Left lung (tissue), 10 donors: Measurements from ENCODE around the gene NR4A1. TPM values are rescaled to one million over a fixed set of nuclear protein-coding genes. Genes with fewer than 3 reads are reported as not detected.

Experiments used
- ATAC-seq: fragments of 200-7000 bp; cut with Tn5 transposase; one replicate; pipeline ENCODE4 v1.9.1; 2020; ENCODE audit warnings: moderate library complexity
- DNase-seq, 4 donors: peaks; one replicate each; pipeline ENCODE4 v3.0.0-alpha.2; 2013 to 2020
- H3K27ac ChIP-seq, 2 donors: fragments of 200-600 bp; sonication (generic) in 1 of 2; one replicate each; pipeline versions ENCODE4 v1.5.0 to v1.8.0; 2020 to 2021
- H3K27me3 ChIP-seq, 2 donors: fragments of 200-600 bp; sonication (generic) in 1 of 2; one replicate each; pipeline versions ENCODE4 v1.5.0 to v1.8.0; 2020 to 2021
- H3K36me3 ChIP-seq, 2 donors: fragments of 200-600 bp; sonication (generic) in 1 of 2; one replicate each; pipeline versions ENCODE4 v1.5.0 to v1.8.0; 2020 to 2021
- H3K4me1 ChIP-seq, 2 donors: fragments of 200-600 bp; one replicate each; pipeline ENCODE4 v1.8.0; 2021
- H3K4me3 ChIP-seq, 2 donors: fragments of 200-600 bp; sonication (generic) in 1 of 2; one replicate each; pipeline versions ENCODE4 v1.5.0 to v1.8.0; 2020 to 2021; ENCODE audit warnings: mild to moderate bottlenecking in 1 of 2
- H3K9me3 ChIP-seq, 2 donors: fragments of 200-600 bp; sonication (generic) in 1 of 2; one replicate each; pipeline versions ENCODE4 v1.5.0 to v1.8.0; 2020 to 2021
- CTCF ChIP-seq, 2 donors: fragments of 200-600 bp; sonication (generic) in 1 of 2; IDR thresholded peaks; one replicate each; pipeline versions ENCODE4 v1.5.0 to v1.8.0; 2021; ENCODE audit warnings: antibody characterized with exemption in 2 of 2
- intact Hi-C, 2 donors: fragments of 100-400 bp; cut with DNase I; formaldehyde crosslinking; loops; one replicate each; pipeline versions ENCODE4 v1.11.2 to v1.14.2; 2022
- polyA plus RNA-seq, 6 donors: library from polyadenylated mRNA; unstranded; fragments of 120-200 nt; gene quantifications; one replicate each; pipeline ENCODE4 v1.2.1, GENCODE V29; 2013; ENCODE audit not compliant: insufficient read length in 6 of 6
- total RNA-seq, 2 donors: library from RNA; stranded (reverse); fragmentation: NEBNext Ultra II Directional; extraction: Animal tissue kit (Norgen Biotek cat#: 25700); gene quantifications; one replicate each; pipeline ENCODE4 v1.2.1, GENCODE V29; 2021
- donor health status: DM: no; HTN: yes; CAD: no.
- donor health status: DM: no; HTN: no; CAD: no.

Gene NR4A1
- total and polyA plus RNA-seq, 8 donors = 12.8 to 293 (median 82.3) TPM

DNA sequence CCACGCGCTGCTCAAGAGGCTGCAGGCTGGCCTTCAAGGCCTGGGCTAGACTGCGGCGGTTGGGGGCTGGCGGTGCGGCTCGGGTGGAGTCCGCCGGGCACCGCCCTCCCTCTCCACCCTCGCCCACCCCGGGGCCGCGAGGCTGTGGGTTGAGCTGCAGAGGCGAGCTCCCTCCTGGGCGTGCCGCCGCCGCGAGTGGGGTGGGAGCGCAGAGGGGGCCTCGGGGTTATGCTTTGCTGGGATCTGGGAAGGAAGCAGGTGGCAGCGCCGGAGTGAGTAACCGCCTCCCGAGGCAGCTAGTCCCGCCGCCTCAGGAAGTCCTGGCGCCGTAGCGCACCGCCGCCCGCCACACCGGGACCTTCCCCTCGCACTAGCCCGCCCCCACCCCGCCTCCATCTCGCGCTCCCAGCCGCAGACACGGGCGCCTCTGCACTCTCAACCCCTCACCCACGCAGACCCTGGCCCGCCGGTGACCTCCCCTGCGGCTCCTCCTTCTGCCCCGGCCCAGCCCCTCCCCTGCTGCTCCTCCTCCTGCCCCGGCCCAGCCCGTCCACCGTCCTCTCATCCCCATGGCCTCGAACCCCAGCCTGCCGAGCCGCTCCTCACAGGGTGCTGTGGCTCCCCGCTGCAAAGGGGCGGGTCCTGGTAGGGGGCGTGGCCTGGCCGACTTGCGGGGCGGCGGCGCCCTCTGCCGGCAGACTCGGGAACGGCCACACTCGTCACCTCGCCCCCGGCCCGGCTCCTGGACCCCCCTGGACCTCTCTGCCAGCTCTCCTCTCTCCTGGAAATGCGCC lies 27.9 kb upstream of the NR4A1 start:
- intact Hi-C loops = loop anchor here in 1 of 2 donors (10.0 kb wide), 1 partner anchor 101 kb away; no protein-coding TSS in a partner anchor
- no peaks in the 10 kb centered on the region for H3K36me3 ChIP-seq
- peak overlapping the region; percentile 37 to 47 for H3K4me3 ChIP-seq
- ATAC-seq (peak; percentile 80), DNase-seq (peak in 3 of 4 donors; percentile 84 to 99 (median 91))
- H3K27me3 ChIP-seq = peaks cover 0 to 14% of the 10 kb centered on the region in 2 donors
- H3K27ac ChIP-seq = peak overlapping the region; percentile 31 to 85
- TF ChIP-seq CTCF (IDR thresholded peaks at IDR 0.05) = peak; percentile 92 to 94
- no peaks in the 10 kb centered on the region for H3K9me3 ChIP-seq
- H3K4me1 ChIP-seq = peaks cover 3 to 48% of the 10 kb centered on the region in 2 donors

- no peaks in the 10 kb centered on the region for H3K36me3 ChIP-seq
- intact Hi-C loops = loop anchor here in 1 of 2 donors (10.0 kb wide), 1 partner anchor 101 kb away; no protein-coding TSS in a partner anchor
- peaks cover 0 to 14% of the 10 kb centered on the region in 2 donors for H3K27me3 ChIP-seq
- peaks cover 3 to 48% of the 10 kb centered on the region in 2 donors for H3K4me1 ChIP-seq
- H3K27ac ChIP-seq = peak overlapping the region; percentile 31 to 85
- ATAC-seq (no peak), DNase-seq (no peak)
- no peaks in the 10 kb centered on the region for H3K9me3 ChIP-seq
- peak overlapping the region; percentile 37 to 47 for H3K4me3 ChIP-seq
- peak in 1 of 2 donors; percentile 37 for TF ChIP-seq CTCF (IDR thresholded peaks at IDR 0.05)
These were observed 27.1 kb upstream of the NR4A1 start for GRCh38 chr12:52023976-52024688.

DNA sequence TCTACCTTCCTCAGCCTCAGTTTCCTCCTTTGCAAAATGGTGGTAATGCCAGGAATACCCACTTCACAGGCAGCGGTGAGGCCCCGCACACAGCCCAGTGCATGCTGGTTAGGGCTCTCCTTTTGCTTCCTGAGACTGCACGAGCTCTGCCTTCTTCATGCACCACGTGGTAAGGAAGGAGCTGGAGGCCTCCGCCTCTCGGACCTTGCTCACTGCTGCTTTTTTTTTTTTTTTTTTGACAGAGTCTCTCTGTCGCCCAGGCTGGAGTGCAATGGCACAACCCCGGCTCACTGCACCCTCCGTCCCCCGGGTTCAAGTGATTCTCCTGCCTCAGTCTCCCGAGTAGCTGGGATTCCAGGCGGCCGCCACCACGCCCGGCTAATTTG lies 26.4 kb upstream of the NR4A1 start:
- peaks cover 3 to 48% of the 10 kb centered on the region in 2 donors for H3K4me1 ChIP-seq
- DNase-seq (peak in 2 of 4 donors; percentile 62 to 68), ATAC-seq (peak; percentile 33)
- H3K27me3 ChIP-seq = peaks cover 0 to 14% of the 10 kb centered on the region in 2 donors
- H3K9me3 ChIP-seq = no peaks in the 10 kb centered on the region
- TF ChIP-seq CTCF (IDR thresholded peaks at IDR 0.05) = no peak
- peak overlapping the region in 1 of 2 donors; percentile 47 for H3K4me3 ChIP-seq
- H3K27ac ChIP-seq = peak overlapping the region; percentile 76 to 85
- no peaks in the 10 kb centered on the region for H3K36me3 ChIP-seq
- intact Hi-C loops = loop anchor here in 1 of 2 donors (10.0 kb wide), 1 partner anchor 100 kb away; no protein-coding TSS in a partner anchor

GRCh38 chr12:52026263-52026662 lies 25.0 kb upstream of the NR4A1 start:
- no peaks in the 10 kb centered on the region for H3K9me3 ChIP-seq
- H3K4me3 ChIP-seq = no peak overlapping the region
- H3K27me3 ChIP-seq = peaks cover 0 to 14% of the 10 kb centered on the region in 2 donors
- no peak for DNase-seq
- H3K4me1 ChIP-seq = peaks cover 3 to 41% of the 10 kb centered on the region in 2 donors
- no peak for TF ChIP-seq CTCF (IDR thresholded peaks at IDR 0.05)
- no peaks in the 10 kb centered on the region for H3K36me3 ChIP-seq
- ATAC-seq = peak; percentile 13
- intact Hi-C loops = loop anchor here in 1 of 2 donors (2.0 to 10.0 kb wide), 2 partner anchors 57 to 99 kb away; no protein-coding TSS in a partner anchor
- H3K27ac ChIP-seq = peak overlapping the region; percentile 76 to 85
